Endodermal cell (in vitro differentiated cells): ENCODE data around the gene DAPK2. TPM values are rescaled to one million over a fixed set of nuclear protein-coding genes. Genes with fewer than 3 reads are reported as not detected.

Experiments used
- DNase-seq: peaks from one replicate; pipeline ENCODE4 v3.0.0-alpha.2; 2017
- H3K27ac ChIP-seq: 2 replicates; pipeline ENCODE4 v1.5.1; 2013; ENCODE audit warnings: mild to moderate bottlenecking, low read depth, low read length, moderate library complexity
- H3K27me3 ChIP-seq: 2 replicates; pipeline ENCODE4 v1.6.1; 2013; ENCODE audit warnings: mild to moderate bottlenecking, low read length, moderate library complexity; ENCODE audit not compliant: insufficient read depth, control insufficient read depth, poor library complexity, severe bottlenecking
- H3K36me3 ChIP-seq: 2 replicates; pipeline ENCODE4 v1.7.0; 2013; ENCODE audit warnings: mild to moderate bottlenecking, low read length, moderate library complexity; ENCODE audit not compliant: control insufficient read depth, insufficient read depth
- H3K4me1 ChIP-seq: one replicate; pipeline ENCODE4 v1.7.0; 2013; ENCODE audit warnings: low read length; ENCODE audit not compliant: control insufficient read depth, insufficient read depth
- H3K4me3 ChIP-seq: 2 replicates; pipeline ENCODE4 v1.5.1; 2013; ENCODE audit warnings: mild to moderate bottlenecking, low read length, moderate library complexity
- H3K9ac ChIP-seq: 2 replicates; pipeline ENCODE4 v1.6.1; 2013; ENCODE audit warnings: mild to moderate bottlenecking, low read length, moderate library complexity; ENCODE audit not compliant: poor library complexity, severe bottlenecking; ENCODE audit errors: extremely low read depth
- H3K9me3 ChIP-seq: 2 replicates; pipeline ENCODE4 v1.6.1; 2013; ENCODE audit warnings: mild to moderate bottlenecking, low read length, moderate library complexity; ENCODE audit not compliant: control insufficient read depth
- H3K27ac Mint-ChIP-seq: 2 replicates; pipeline ENCODE4 v1.8.0; 2020; ENCODE audit warnings: mixed read lengths
- H3K27me3 Mint-ChIP-seq: 2 replicates; pipeline ENCODE4 v1.8.0; 2021; ENCODE audit warnings: mild to moderate bottlenecking, mixed read lengths; ENCODE audit not compliant: insufficient read depth
- H3K36me3 Mint-ChIP-seq: 2 replicates; pipeline ENCODE4 v1.8.0; 2020; ENCODE audit warnings: low read depth, mixed read lengths
- H3K4me1 Mint-ChIP-seq: 2 replicates; pipeline ENCODE4 v1.8.0; 2020; ENCODE audit warnings: mixed read lengths
- H3K4me3 Mint-ChIP-seq: 2 replicates; pipeline ENCODE4 v1.8.0; 2020; ENCODE audit warnings: mild to moderate bottlenecking, moderate library complexity, mixed read lengths
- H3K9me3 Mint-ChIP-seq: 2 replicates; pipeline ENCODE4 v1.8.0; 2020; ENCODE audit warnings: mild to moderate bottlenecking, mixed read lengths
- WGBS, 2 experiments: methylation state at CpG; one replicate each; pipeline versions ENCODE4 v1.1.5 to v1.1.7; 2013; ENCODE audit warnings: missing lambda C conversion rate in 2 of 2, mixed read lengths in 1 of 2; ENCODE audit not compliant: insufficient coverage in 1 of 2, insufficient read length in 1 of 2; 5-methylcytosine and 5-hydroxymethylcytosine counted together
- total RNA-seq, 2 donors: library from RNA; stranded (reverse); fragmentation: NEBNext Ultra II Directional in 1 of 2; extraction: Animal tissue kit (Norgen Biotek cat#: 25700) in 1 of 2; gene quantifications; 2 replicates in 1 of 2; 3 replicates in 1 of 2; pipeline ENCODE4 v1.2.1, GENCODE V29; 2021
- TF ChIP-seq, protein P1 (sequence below): fragments of 200-600 bp; sonication (generic); conservative IDR thresholded peaks from 2 replicates; pipeline ENCODE4 v1.5.0; 2021; ENCODE audit warnings: antibody characterized with exemption, mild to moderate bottlenecking

DAPK2 gene
- total RNA-seq, 2 donors from 2014 or later = 2.4 to 2.6 TPM

- no peak overlapping the region for H3K4me3 ChIP-seq
- Mint-ChIP-seq H3K27me3 (no peaks in the 10 kb centered on the region), H3K36me3 (no peaks in the 10 kb centered on the region), H3K4me1 (peaks cover 11% of the 10 kb centered on the region), H3K4me3 (no peak overlapping the region), H3K27ac (no peak overlapping the region), H3K9me3 (no peaks in the 10 kb centered on the region)
- H3K36me3 ChIP-seq = no peaks in the 10 kb centered on the region
- H3K27ac ChIP-seq = no peak overlapping the region
- H3K27me3 ChIP-seq = no peaks in the 10 kb centered on the region
- no peaks in the 10 kb centered on the region for H3K9me3 ChIP-seq
- no peak for DNase-seq
- peaks cover 4% of the 10 kb centered on the region for H3K4me1 ChIP-seq
- H3K9ac ChIP-seq = no peak overlapping the region
- TF ChIP-seq, protein P1, sequence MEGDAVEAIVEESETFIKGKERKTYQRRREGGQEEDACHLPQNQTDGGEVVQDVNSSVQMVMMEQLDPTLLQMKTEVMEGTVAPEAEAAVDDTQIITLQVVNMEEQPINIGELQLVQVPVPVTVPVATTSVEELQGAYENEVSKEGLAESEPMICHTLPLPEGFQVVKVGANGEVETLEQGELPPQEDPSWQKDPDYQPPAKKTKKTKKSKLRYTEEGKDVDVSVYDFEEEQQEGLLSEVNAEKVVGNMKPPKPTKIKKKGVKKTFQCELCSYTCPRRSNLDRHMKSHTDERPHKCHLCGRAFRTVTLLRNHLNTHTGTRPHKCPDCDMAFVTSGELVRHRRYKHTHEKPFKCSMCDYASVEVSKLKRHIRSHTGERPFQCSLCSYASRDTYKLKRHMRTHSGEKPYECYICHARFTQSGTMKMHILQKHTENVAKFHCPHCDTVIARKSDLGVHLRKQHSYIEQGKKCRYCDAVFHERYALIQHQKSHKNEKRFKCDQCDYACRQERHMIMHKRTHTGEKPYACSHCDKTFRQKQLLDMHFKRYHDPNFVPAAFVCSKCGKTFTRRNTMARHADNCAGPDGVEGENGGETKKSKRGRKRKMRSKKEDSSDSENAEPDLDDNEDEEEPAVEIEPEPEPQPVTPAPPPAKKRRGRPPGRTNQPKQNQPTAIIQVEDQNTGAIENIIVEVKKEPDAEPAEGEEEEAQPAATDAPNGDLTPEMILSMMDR = no peak
- 92 to 95% methylated on average over 12 to 13 of the region's 13 CpGs for WGBS, 2 experiments
Measured at GRCh38 chr15:63981596-63982320, 64.5 kb downstream of the DAPK2 start.

DNA sequence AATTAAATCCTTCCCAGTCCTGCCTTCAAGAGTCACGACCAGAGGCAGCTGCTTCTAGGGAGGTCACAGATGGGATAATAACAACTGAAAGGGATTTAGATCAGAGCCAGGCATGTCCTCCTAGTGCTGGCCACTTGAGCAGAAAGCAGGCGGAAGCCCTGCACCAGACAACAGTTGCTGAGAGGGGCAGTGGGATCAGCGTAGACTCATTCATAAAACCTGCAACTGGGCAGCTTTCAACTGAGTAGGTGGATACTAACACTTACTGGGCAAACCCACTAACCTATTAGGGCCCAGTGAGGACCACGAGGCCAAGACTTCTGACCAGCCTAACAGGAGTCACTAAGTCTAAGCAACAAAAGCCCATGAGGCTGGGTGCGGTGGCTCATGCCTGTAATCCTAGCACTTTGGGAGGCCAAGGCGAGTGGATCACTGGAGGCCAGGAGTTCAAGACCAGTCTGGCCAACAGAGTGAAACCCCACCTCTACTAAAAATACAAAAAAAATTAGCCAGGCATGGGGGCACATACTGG lies 67.0 kb downstream of the DAPK2 start:
- WGBS, 2 experiments = 71 to 73% methylated on average over 4 to 6 of the region's 6 CpGs
- no peak overlapping the region for H3K9ac ChIP-seq
- DNase-seq = peak; percentile 38
- H3K4me1 ChIP-seq = peaks cover 4% of the 10 kb centered on the region
- peak overlapping the region; percentile 41 for H3K27ac Mint-ChIP-seq
- H3K27me3 ChIP-seq = no peaks in the 10 kb centered on the region
- no peak overlapping the region for H3K4me3 ChIP-seq
- H3K27ac ChIP-seq = peak overlapping the region; percentile 42
- peaks cover 8% of the 10 kb centered on the region for H3K9me3 ChIP-seq
- H3K9me3 Mint-ChIP-seq = no peaks in the 10 kb centered on the region
- no peaks in the 10 kb centered on the region for H3K36me3 Mint-ChIP-seq
- TF ChIP-seq, protein P1 = no peak
- no peaks in the 10 kb centered on the region for H3K27me3 Mint-ChIP-seq
- peaks cover 13% of the 10 kb centered on the region for H3K4me1 Mint-ChIP-seq
- no peaks in the 10 kb centered on the region for H3K36me3 ChIP-seq
- no peak overlapping the region for H3K4me3 Mint-ChIP-seq

DNA sequence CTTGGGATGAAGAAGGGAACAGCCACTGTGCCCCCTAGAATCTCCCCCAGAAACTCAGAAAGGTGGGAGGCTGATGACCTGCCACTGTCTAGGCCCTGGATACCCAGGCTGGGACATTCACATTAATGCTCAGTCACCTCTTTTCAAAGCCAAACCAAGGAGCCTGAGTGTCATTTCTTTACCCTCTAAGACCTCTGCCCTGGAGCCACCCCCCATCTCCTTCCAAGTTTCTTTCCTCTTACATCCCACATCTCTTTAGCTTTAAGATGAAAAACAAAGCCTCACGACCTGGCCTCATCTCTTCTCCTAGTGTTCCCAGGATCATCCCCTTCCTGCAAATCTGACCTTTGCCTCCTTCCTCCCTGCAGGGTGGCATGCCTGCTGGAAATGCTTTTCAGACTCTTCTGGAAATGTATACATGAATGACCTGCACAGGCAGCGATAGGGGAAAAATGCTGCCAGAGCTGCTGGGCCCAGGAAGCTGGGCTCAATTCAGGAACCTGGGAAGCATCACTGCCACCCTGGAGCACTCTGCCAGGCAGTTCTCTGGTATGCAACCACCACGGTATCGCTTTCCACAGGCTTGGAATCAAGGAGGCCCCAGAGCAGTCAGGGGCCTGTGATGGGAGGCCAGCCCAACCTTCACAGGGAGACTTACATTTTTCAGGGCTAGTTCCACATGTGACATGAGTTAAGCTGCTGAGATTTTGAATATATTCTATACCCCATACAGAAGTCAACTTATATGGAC lies 67.6 kb downstream of the DAPK2 start:
- no peaks in the 10 kb centered on the region for H3K27me3 Mint-ChIP-seq
- Histone ChIP-seq H3K4me1 (peaks cover 4% of the 10 kb centered on the region), H3K9ac (no peak overlapping the region), H3K27me3 (no peaks in the 10 kb centered on the region), H3K27ac (peak overlapping the region; percentile 42), H3K9me3 (peaks cover 12% of the 10 kb centered on the region), H3K4me3 (no peak overlapping the region), H3K36me3 (no peaks in the 10 kb centered on the region)
- WGBS, 2 experiments = 81% methylated on average over 3 to 4 of the region's 4 CpGs
- no peaks in the 10 kb centered on the region for H3K36me3 Mint-ChIP-seq
- no peak overlapping the region for H3K4me3 Mint-ChIP-seq
- peak; percentile 42 for DNase-seq
- peaks cover 16% of the 10 kb centered on the region for H3K4me1 Mint-ChIP-seq
- peak overlapping the region; percentile 26 for H3K27ac Mint-ChIP-seq
- no peaks in the 10 kb centered on the region for H3K9me3 Mint-ChIP-seq
- TF ChIP-seq, protein P1 = no peak
